H9 (cell line): ENCODE data around the gene MCCC2. TPM values are rescaled to one million over a fixed set of nuclear protein-coding genes. Genes with fewer than 3 reads are reported as not detected.

Experiments
- DNase-seq: peaks from one replicate; pipeline ENCODE4 v3.0.0-alpha.2; 2017
- H2AFZ ChIP-seq: one replicate; pipeline ENCODE4 v1.6.1; 2013; ENCODE audit warnings: mild to moderate bottlenecking, low read length, control low read depth, moderate library complexity
- H2AK5ac ChIP-seq: 2 replicates; pipeline ENCODE4 v1.6.1; 2013; ENCODE audit warnings: low read length, control low read depth, mixed read lengths; ENCODE audit not compliant: insufficient read length
- H2BK120ac ChIP-seq: one replicate; pipeline ENCODE4 v1.6.1; 2013; ENCODE audit warnings: low read depth, mild to moderate bottlenecking, low read length, control low read depth, inconsistent platforms; ENCODE audit not compliant: poor library complexity, severe bottlenecking
- H2BK12ac ChIP-seq: 2 replicates; pipeline ENCODE4 v1.6.1; 2013; ENCODE audit warnings: low read length, control low read depth, mixed read lengths, low read depth; ENCODE audit not compliant: insufficient read length
- H2BK15ac ChIP-seq: 2 replicates; pipeline ENCODE4 v1.6.1; 2013; ENCODE audit warnings: low read depth, low read length, control low read depth
- H2BK20ac ChIP-seq: one replicate; pipeline ENCODE4 v1.6.1; 2013; ENCODE audit warnings: low read depth, mild to moderate bottlenecking, low read length, control low read depth, inconsistent platforms; ENCODE audit not compliant: poor library complexity, severe bottlenecking
- H2BK5ac ChIP-seq: 2 replicates; pipeline ENCODE4 v1.6.1; 2013; ENCODE audit warnings: low read length, control low read depth, mixed read lengths; ENCODE audit not compliant: insufficient read length
- H3K14ac ChIP-seq: 2 replicates; pipeline ENCODE4 v1.6.1; 2013; ENCODE audit warnings: low read length, control low read depth; ENCODE audit not compliant: insufficient read depth
- H3K18ac ChIP-seq: 2 replicates; pipeline ENCODE4 v1.6.1; 2013; ENCODE audit warnings: low read depth, mild to moderate bottlenecking, mixed read lengths, low read length, control low read depth; ENCODE audit not compliant: insufficient read length
- H3K23ac ChIP-seq: 2 replicates; pipeline ENCODE4 v1.6.1; 2013; ENCODE audit warnings: low read length, control low read depth, mixed read lengths, low read depth; ENCODE audit not compliant: insufficient read length
- H3K23me2 ChIP-seq: 2 replicates; pipeline ENCODE4 v1.6.1; 2013; ENCODE audit warnings: low read depth, mild to moderate bottlenecking, mixed read lengths, low read length, control low read depth; ENCODE audit not compliant: insufficient read length, poor library complexity, severe bottlenecking
- H3K27ac ChIP-seq: 2 replicates; pipeline ENCODE4 v1.5.1; 2013; ENCODE audit warnings: low read length, control low read depth, mixed read lengths, low read depth; ENCODE audit not compliant: insufficient read length
- H3K27me3 ChIP-seq: 2 replicates; pipeline ENCODE4 v1.6.1; 2013; ENCODE audit warnings: low read length, control low read depth, inconsistent platforms; ENCODE audit not compliant: insufficient read depth
- H3K4ac ChIP-seq: 2 replicates; pipeline ENCODE4 v1.6.1; 2013; ENCODE audit warnings: low read depth, mild to moderate bottlenecking, control low read depth, inconsistent platforms, low read length, moderate library complexity
- H3K4me1 ChIP-seq: 2 replicates; pipeline ENCODE4 v1.6.1; 2013; ENCODE audit warnings: low read length, control low read depth, inconsistent platforms; ENCODE audit not compliant: insufficient read depth
- H3K4me2 ChIP-seq: 2 replicates; pipeline ENCODE4 v1.6.1; 2013; ENCODE audit warnings: low read length, control low read depth, mixed read lengths; ENCODE audit not compliant: insufficient read length, insufficient read depth
- H3K56ac ChIP-seq: 2 replicates; pipeline ENCODE4 v1.6.1; 2013; ENCODE audit warnings: low read depth, mild to moderate bottlenecking, mixed read lengths, low read length, control low read depth; ENCODE audit not compliant: insufficient read length
- H3K79me1 ChIP-seq: 2 replicates; pipeline ENCODE4 v1.6.1; 2013; ENCODE audit warnings: low read depth, mild to moderate bottlenecking, moderate library complexity, low read length, control low read depth, inconsistent platforms; ENCODE audit not compliant: insufficient read depth, poor library complexity, severe bottlenecking
- H3K79me2 ChIP-seq: 2 replicates; pipeline ENCODE4 v1.6.1; 2013; ENCODE audit warnings: low read length, control low read depth, inconsistent platforms; ENCODE audit not compliant: insufficient read depth
- H3K9ac ChIP-seq: 2 replicates; pipeline ENCODE4 v1.6.1; 2013; ENCODE audit warnings: low read length, control low read depth, mixed read lengths; ENCODE audit not compliant: insufficient read length; ENCODE audit errors: extremely low read depth
- H3K9me3 ChIP-seq: one replicate; pipeline ENCODE4 v1.6.1; 2013; ENCODE audit warnings: low read depth, low read length, inconsistent platforms; ENCODE audit not compliant: control insufficient read depth
- H3T11ph ChIP-seq: one replicate; pipeline ENCODE4 v1.6.1; 2013; ENCODE audit warnings: mild to moderate bottlenecking, low read length, control low read depth, inconsistent platforms
- H4K20me1 ChIP-seq: one replicate; pipeline ENCODE4 v1.6.1; 2013; ENCODE audit not compliant: control insufficient read depth, insufficient read length, insufficient read depth
- H4K5ac ChIP-seq: 2 replicates; pipeline ENCODE4 v1.6.1; 2013; ENCODE audit warnings: low read depth, mild to moderate bottlenecking, mixed read lengths, low read length, control low read depth; ENCODE audit not compliant: insufficient read length
- H4K8ac ChIP-seq: replicated peaks from 2 replicates; pipeline ENCODE4 v1.6.1; 2013; ENCODE audit warnings: low read length, control low read depth, mixed read lengths, low read depth; ENCODE audit not compliant: insufficient read length
- H4K91ac ChIP-seq: 2 replicates; pipeline ENCODE4 v1.6.1; 2013; ENCODE audit warnings: low read depth, mild to moderate bottlenecking, moderate library complexity, mixed read lengths, low read length, control low read depth; ENCODE audit not compliant: insufficient read length
- H3K27ac Mint-ChIP-seq, 3 experiments: 2 replicates in 2 of 3; 3 replicates in 1 of 3; pipeline ENCODE4 v1.8.0; 2020 to 2021; ENCODE audit warnings: mixed read lengths in 3 of 3, mild to moderate bottlenecking in 1 of 3, moderate library complexity in 1 of 3
- H3K27me3 Mint-ChIP-seq: 2 replicates; pipeline ENCODE4 v1.8.0; 2021; ENCODE audit warnings: low read depth, mild to moderate bottlenecking, moderate library complexity, mixed read lengths
- H3K36me3 Mint-ChIP-seq, 3 experiments: 2 replicates in 2 of 3; 3 replicates in 1 of 3; pipeline ENCODE4 v1.8.0; 2020 to 2021; ENCODE audit warnings: low read depth in 3 of 3, mixed read lengths in 3 of 3; ENCODE audit not compliant: insufficient read depth in 1 of 3
- H3K4me1 Mint-ChIP-seq, 2 experiments: 2 replicates each; pipeline ENCODE4 v1.8.0; 2020; ENCODE audit warnings: mixed read lengths in 2 of 2
- H3K4me3 Mint-ChIP-seq, 2 experiments: 2 replicates in 1 of 2; 3 replicates in 1 of 2; pipeline ENCODE4 v1.8.0; 2020 to 2021; ENCODE audit warnings: mild to moderate bottlenecking in 2 of 2, mixed read lengths in 2 of 2, moderate library complexity in 1 of 2
- H3K9me3 Mint-ChIP-seq, 2 experiments: 2 replicates in 1 of 2; 3 replicates in 1 of 2; pipeline ENCODE4 v1.8.0; 2020; ENCODE audit warnings: mild to moderate bottlenecking in 2 of 2, mixed read lengths in 2 of 2, moderate library complexity in 1 of 2
- CTCF ChIP-seq: fragments of 200-600 bp; sonication (generic); conservative IDR thresholded peaks from 3 replicates; pipeline ENCODE4 v1.8.0; 2021; ENCODE audit warnings: antibody characterized with exemption, mild to moderate bottlenecking
- WGBS: extraction: QIAGEN DNeasy Blood & Tissue Kit; methylation state at CpG from one replicate; pipeline ENCODE4 v1.1.7; 2013; ENCODE audit warnings: missing lambda C conversion rate, low lambda C conversion rate, mixed read lengths; ENCODE audit not compliant: insufficient read length; ENCODE audit errors: extremely low coverage; 5-methylcytosine and 5-hydroxymethylcytosine counted together
- total RNA-seq: library from RNA; stranded (reverse); gene quantifications from 2 replicates; pipeline ENCODE4 v1.2.1, GENCODE V29; 2021

The MCCC2 gene
- total RNA-seq, 1 experiment from 2014 or later, result 62.7 TPM

GRCh38 chr5:71563161-71563560 lies 24.0 kb upstream of the MCCC2 start:
- Mint-ChIP-seq H3K4me3 (no peak overlapping the region), H3K27me3 (no peaks in the 10 kb centered on the region), H3K27ac (no peak overlapping the region; a peak in 1 of 7 replicates), H3K9me3 (no peaks in the 10 kb centered on the region), H3K36me3 (peaks cover 4 to 60% (median 38%) of the 10 kb centered on the region in 3 experiments; a peak in 6 of 7 replicates), H3K4me1 (no peaks in the 10 kb centered on the region)
- Histone ChIP-seq H3K23me2 (no peaks in the 10 kb centered on the region), H3K9ac (no peak overlapping the region), H4K5ac (no peak overlapping the region), H3K4ac (no peak overlapping the region), H3K79me1 (no peaks in the 10 kb centered on the region), H3K9me3 (no peaks in the 10 kb centered on the region), H3K27me3 (no peaks in the 10 kb centered on the region), H3K27ac (no peak overlapping the region), H2BK20ac (no peak overlapping the region), H2BK12ac (no peak overlapping the region), H2AFZ (no peak overlapping the region), H3K56ac (no peak overlapping the region), H3K4me2 (no peak overlapping the region), H4K91ac (no peak overlapping the region), H3K18ac (no peak overlapping the region), H3K14ac (no peak overlapping the region), H4K20me1 (no peaks in the 10 kb centered on the region), H3T11ph (no peak overlapping the region), H2BK5ac (no peak overlapping the region), H3K4me1 (no peaks in the 10 kb centered on the region), H2BK120ac (no peak overlapping the region), H2BK15ac (no peak overlapping the region), H4K8ac (no peak overlapping the region), H3K23ac (no peak overlapping the region), H3K79me2 (no peaks in the 10 kb centered on the region), H2AK5ac (no peak overlapping the region)
- no peak for TF ChIP-seq CTCF
- no CpG with 5 or more reads among the region's 4 CpGs for WGBS
- no peak for DNase-seq
